Measurements from ENCODE around the gene SPATA24.
A peak's percentile ranks its signal among the peaks of the same experiment; 100 is the strongest.
"Not testable (repeated sequence)": the region's sequence is repeated elsewhere in the genome, so short reads cannot be mapped to it uniquely, and the experiment has no call there.

SPATA24 gene

GRCh38 chr5:139403787-139404483 lies at the start of gene SPATA24:
TSS of gene SPATA24 (minus strand) at chr5:139404089. CDS start at chr5:139404060, 29 bp downstream.
- TF ChIP-seq CTCF (IDR thresholded peaks at IDR 0.05; ENCODE audit: control insufficient read depth, extremely low read depth, insufficient read depth) = no peak
- peak; percentile 87 for DNase-seq (ENCODE audit: low read depth)
- H3K4me3 ChIP-seq (ENCODE audit: low read depth, low read length) = peak within 1 kb of the TSS; percentile 53

- DNase-seq (ENCODE audit: low read depth) = no peak
- TF ChIP-seq CTCF (IDR thresholded peaks at IDR 0.05; ENCODE audit: control insufficient read depth, extremely low read depth, insufficient read depth) = no peak
- H3K4me3 ChIP-seq (ENCODE audit: low read depth, low read length) = no peak overlapping the region
Measured at GRCh38 chr5:139451878-139452660, 48.2 kb upstream of the SPATA24 start.

GRCh38 chr5:139451176-139451575 lies 47.3 kb upstream of the SPATA24 start:
- no peak overlapping the region for H3K4me3 ChIP-seq (ENCODE audit: low read depth, low read length)
- TF ChIP-seq CTCF (IDR thresholded peaks at IDR 0.05; ENCODE audit: control insufficient read depth, extremely low read depth, insufficient read depth) = no peak
- DNase-seq (ENCODE audit: low read depth) = no peak

- H3K4me3 ChIP-seq (ENCODE audit: low read depth, low read length) = no peak overlapping the region
- no peak for DNase-seq (ENCODE audit: low read depth)
- no peak for TF ChIP-seq CTCF (IDR thresholded peaks at IDR 0.05; ENCODE audit: control insufficient read depth, extremely low read depth, insufficient read depth)
Measured at GRCh38 chr5:139446956-139447779, 43.3 kb upstream of the SPATA24 start.

GRCh38 chr5:139445325-139446170 lies 41.7 kb upstream of the SPATA24 start:
- H3K4me3 ChIP-seq (ENCODE audit: low read depth, low read length) = no peak overlapping the region
- no peak for TF ChIP-seq CTCF (IDR thresholded peaks at IDR 0.05; ENCODE audit: control insufficient read depth, extremely low read depth, insufficient read depth)
- DNase-seq (ENCODE audit: low read depth) = no peak

GRCh38 chr5:139443831-139444453 lies 40.1 kb upstream of the SPATA24 start:
- DNase-seq (ENCODE audit: low read depth) = no peak

GRCh38 chr5:139440416-139440815 lies 36.5 kb upstream of the SPATA24 start:
- H3K4me3 ChIP-seq (ENCODE audit: low read depth, low read length); DNase-seq (ENCODE audit: low read depth): not testable (repeated sequence)

More at GRCh38 chr5:139443831-139444453, 40.1 kb upstream of the SPATA24 start:
- TF ChIP-seq CTCF (IDR thresholded peaks at IDR 0.05; ENCODE audit: control insufficient read depth, extremely low read depth, insufficient read depth) = no peak
- H3K4me3 ChIP-seq (ENCODE audit: low read depth, low read length) = no peak overlapping the region

All from LNCaP clone FGC (cell line).